ENCODE results near the gene CHST11.

DNA sequence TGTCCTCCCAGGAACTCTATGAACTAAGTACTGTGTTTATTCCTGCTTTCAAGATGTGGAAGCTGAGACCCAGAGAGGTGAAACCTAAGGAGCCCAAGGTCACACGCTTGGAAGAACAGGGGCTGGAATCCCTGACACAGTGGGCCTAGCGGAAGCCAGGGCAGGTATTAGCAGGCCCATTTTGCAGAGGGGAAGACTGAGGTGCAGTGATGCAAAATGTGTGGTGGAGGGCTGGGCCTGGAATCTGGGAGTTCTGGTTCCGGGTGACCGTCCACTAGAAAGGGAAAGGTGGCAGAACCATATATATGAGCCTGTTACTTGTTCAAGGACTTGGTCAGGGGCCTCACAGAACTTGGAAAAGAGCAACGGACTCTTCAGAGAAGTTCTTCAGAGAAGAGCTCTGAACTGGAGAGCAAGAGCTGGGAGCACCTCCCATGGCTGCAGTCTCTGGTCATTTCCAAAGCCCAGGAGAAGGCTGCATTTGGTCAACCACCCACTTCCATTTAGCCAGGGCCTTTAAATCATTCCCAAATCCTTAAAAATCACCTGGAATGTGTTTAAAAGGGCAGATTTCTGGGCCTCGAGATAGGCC, 119.5 kb downstream of the CHST11 start:
- TF ChIP-seq, protein P1, sequence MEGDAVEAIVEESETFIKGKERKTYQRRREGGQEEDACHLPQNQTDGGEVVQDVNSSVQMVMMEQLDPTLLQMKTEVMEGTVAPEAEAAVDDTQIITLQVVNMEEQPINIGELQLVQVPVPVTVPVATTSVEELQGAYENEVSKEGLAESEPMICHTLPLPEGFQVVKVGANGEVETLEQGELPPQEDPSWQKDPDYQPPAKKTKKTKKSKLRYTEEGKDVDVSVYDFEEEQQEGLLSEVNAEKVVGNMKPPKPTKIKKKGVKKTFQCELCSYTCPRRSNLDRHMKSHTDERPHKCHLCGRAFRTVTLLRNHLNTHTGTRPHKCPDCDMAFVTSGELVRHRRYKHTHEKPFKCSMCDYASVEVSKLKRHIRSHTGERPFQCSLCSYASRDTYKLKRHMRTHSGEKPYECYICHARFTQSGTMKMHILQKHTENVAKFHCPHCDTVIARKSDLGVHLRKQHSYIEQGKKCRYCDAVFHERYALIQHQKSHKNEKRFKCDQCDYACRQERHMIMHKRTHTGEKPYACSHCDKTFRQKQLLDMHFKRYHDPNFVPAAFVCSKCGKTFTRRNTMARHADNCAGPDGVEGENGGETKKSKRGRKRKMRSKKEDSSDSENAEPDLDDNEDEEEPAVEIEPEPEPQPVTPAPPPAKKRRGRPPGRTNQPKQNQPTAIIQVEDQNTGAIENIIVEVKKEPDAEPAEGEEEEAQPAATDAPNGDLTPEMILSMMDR (conservative IDR thresholded peaks at IDR 0.05; ENCODE audit: low read depth, low read length), result no peak
- no peak for TF ChIP-seq EZH2 (IDR thresholded peaks at IDR 0.05; ENCODE audit: borderline replicate concordance, low read depth, low read length, poor library complexity, severe bottlenecking)

Measured in A673 (cell line).